Activated CD4-positive, CD25-positive, alpha-beta regulatory T cell (primary cell): ENCODE data around the gene SKOR1.

Experiments used
- DNase-seq, 4 experiments: peaks; one replicate each; lab custom pipeline; 2025; lab: John Stamatoyannopoulos, UW

Gene SKOR1

GRCh38 chr15:67832897-67833709 lies 7.8 kb downstream of the SKOR1 start:
- no peak for DNase-seq

GRCh38 chr15:67833710-67834511 lies 8.6 kb downstream of the SKOR1 start:
- DNase-seq = no peak

GRCh38 chr15:67834581-67835296 lies 9.4 kb downstream of the SKOR1 start:
- no peak for DNase-seq

- no peak for DNase-seq
Observed at GRCh38 chr15:67835297-67836133, 10.2 kb downstream of the SKOR1 start.

- no peak for DNase-seq
Observed at GRCh38 chr15:67836134-67836455, 10.8 kb downstream of the SKOR1 start.

- peak in 1 of 4 experiments; percentile 23 for DNase-seq
Observed at GRCh38 chr15:67836477-67836876, 11.2 kb downstream of the SKOR1 start.

- DNase-seq = no peak
Observed at GRCh38 chr15:67836955-67837354, 11.6 kb downstream of the SKOR1 start.

GRCh38 chr15:67838789-67839332 lies 13.6 kb downstream of the SKOR1 start:
- DNase-seq = no peak

GRCh38 chr15:67839499-67839928 lies 14.2 kb downstream of the SKOR1 start:
- no peak for DNase-seq

GRCh38 chr15:67839929-67840748 lies 14.8 kb downstream of the SKOR1 start, which contains the start of gene RNU6-1:
Gene RNU6-1 (minus strand): TSS chr15:67840045.
- DNase-seq = peak; percentile 85 to 91 (median 88)

- no peak for DNase-seq
Observed at GRCh38 chr15:67840749-67841512, 15.6 kb downstream of the SKOR1 start.

GRCh38 chr15:67841513-67841762 lies 16.1 kb downstream of the SKOR1 start:
- no peak for DNase-seq

GRCh38 chr15:67843092-67843501 lies 17.8 kb downstream of the SKOR1 start:
- DNase-seq = no peak

GRCh38 chr15:67843571-67844387 lies 18.5 kb downstream of the SKOR1 start:
- no peak for DNase-seq

- no peak for DNase-seq
Observed at GRCh38 chr15:67845974-67846373, 20.7 kb downstream of the SKOR1 start.

GRCh38 chr15:67849538-67849937 lies 24.2 kb downstream of the SKOR1 start:
- DNase-seq = no peak

- DNase-seq = no peak
Observed at GRCh38 chr15:67850336-67850735, 25.0 kb downstream of the SKOR1 start.

GRCh38 chr15:67850994-67851571 lies 25.8 kb downstream of the SKOR1 start:
- no peak for DNase-seq

- DNase-seq = no peak
Observed at GRCh38 chr15:67852418-67852817, 27.1 kb downstream of the SKOR1 start.
